G401.6 (cell line): ENCODE results near the gene GCNT1.
"Not testable (repeated sequence)": the region's sequence is repeated elsewhere in the genome, so short reads cannot be mapped to it uniquely, and the experiment has no call there.

ENCODE experiments used
- FAIRE-seq: peaks from 2 replicates; lab custom pipeline; 2012; peaks lifted over from hg19 to GRCh38; lab: Jason Lieb, UNC

The GCNT1 gene

DNA sequence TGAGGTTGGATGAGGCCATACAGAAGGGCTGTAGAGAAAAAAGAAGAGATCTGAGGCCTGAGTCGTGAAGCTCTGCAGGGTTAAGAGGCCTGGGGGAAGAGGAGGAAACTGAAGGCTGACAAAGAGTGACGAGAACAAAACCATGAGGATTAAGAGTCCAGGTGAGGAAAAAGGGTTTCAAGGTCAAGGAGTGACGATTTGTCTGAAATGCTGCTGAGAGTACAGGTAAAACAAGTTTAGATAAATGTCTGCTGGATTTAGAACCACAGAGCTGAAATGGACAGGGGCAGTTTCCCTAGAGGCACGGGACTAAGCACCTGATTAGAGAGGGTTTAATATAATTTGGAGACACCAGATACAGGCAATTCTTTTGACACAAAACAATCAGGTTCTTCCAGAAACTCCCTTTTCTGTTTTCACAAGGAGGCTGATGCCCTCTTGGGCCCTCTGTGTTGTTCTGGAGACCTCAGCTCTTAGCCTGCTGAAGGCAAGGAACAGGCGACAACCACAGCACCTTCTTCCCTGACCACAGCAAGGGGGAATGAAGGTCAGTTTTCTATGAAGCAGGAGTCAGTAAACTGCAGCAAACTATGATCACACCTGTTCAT, 14.6 kb upstream of the GCNT1 start:
- FAIRE-seq = no peak

DNA sequence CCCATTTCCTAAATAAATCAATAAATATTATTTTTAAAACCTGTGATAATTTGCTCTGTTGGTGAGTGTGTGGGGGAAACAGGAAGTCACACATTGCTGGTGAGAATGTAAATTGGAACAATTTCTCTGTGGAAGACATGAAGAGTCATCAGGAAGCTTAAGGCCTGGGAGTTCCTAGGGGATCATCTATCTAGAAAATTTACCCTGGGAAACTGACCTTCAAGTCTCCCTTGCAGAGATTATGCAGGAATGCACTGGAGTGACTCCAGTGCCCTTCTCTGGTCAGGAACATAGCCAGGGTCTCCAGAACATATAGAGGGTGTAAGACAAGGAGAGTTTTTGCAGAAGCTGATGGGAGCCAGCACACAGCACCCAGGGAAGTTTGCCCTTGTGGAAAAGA, 13.0 kb upstream of the GCNT1 start:
- no peak for FAIRE-seq

DNA sequence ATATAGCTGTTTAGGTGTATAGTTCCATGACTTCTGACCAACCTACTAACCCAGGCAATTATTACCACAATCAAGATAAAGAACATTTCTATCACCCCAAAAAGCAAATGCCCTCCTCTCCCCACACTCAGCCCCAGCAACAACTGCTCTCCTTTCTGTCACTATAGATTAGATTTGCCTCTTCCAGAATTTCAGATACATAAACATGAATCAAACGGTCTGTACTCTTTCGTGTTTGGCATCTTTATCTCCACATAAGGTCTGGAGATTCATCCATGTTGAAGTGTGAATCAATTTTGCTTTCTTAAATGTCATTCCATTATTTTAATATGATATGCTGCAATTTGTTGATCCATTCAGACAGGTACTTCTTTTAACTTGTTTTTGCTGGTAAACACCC, 10.5 kb upstream of the GCNT1 start:
- no peak for FAIRE-seq

DNA sequence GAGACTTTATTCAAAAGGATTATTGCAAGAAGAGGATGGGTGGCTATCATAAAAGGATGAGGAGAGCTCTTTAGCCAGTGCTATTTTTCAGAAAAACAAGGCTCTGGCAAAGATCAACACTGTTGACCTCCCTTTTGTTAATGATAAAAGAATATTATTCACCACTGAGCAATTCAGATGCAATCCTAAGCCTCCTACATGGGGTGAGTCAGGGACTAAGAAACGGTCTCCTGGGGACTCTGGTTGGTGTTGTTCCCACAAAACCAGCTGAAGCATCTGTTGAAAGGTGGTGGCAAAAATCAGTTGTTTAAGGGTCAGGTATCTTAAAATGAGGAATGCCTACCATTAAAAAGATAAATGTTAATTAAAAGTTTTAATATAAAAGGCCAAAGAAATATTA, 7.7 kb upstream of the GCNT1 start:
- no peak for FAIRE-seq

DNA sequence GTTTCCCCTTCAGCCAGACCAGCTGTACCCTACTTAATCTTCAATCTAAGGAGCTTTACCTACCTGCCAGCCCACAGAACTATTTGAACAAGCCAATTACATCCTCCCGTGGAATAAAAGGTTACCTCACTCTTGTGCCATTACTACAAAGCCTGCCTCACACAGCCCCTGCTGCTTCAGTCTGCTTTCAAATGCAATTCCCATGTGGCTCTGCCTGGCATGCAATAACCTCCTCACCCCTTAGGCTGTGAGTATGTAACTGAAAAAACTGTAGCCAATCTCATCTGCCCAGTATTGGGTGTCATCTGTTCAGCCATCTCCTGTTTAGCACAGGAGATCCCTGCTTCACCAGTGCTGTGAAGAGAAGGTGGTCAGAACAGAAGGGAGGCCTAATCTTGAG, 6.1 kb upstream of the GCNT1 start:
- no peak for FAIRE-seq

DNA sequence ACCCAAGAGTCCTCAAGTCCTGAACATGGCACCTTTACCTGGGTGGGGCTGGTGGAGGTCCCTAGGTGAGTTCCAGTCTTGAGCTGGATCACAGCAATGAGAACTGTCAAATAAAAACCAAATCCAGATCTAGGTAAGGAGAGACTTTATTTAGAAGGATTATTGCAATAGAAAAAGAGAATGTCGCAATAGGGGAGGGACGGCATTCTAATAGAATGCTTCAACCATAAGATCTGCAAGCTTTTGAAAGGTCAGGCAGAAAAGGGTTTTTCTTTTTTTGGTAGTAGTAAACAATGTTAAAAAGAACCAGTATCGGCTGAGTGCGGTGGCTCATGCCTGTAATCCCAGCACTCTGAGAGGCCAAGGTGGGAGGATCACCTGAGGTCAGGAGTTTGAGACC, 5.2 kb upstream of the GCNT1 start:
- FAIRE-seq = no peak

DNA sequence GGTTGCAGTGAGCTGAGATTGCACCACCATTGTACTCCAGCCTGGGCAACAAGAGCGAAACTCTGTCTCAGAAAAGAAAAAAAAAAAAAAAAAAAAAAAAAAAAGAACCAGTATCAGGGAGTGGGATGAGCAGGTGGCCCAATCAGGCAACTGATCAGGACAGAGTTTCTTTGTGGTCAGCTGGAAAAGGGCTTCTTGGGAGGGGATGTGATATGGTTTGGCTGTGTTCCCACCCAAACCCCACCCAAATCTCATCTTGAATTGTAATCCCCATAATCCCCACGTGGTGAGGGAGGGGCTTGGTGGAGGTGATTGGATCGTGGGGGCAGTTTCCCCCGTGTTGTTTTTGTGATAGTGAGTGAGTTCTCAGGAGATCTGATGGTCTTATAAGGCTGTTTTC, 4.7 kb upstream of the GCNT1 start:
- FAIRE-seq = no peak

DNA sequence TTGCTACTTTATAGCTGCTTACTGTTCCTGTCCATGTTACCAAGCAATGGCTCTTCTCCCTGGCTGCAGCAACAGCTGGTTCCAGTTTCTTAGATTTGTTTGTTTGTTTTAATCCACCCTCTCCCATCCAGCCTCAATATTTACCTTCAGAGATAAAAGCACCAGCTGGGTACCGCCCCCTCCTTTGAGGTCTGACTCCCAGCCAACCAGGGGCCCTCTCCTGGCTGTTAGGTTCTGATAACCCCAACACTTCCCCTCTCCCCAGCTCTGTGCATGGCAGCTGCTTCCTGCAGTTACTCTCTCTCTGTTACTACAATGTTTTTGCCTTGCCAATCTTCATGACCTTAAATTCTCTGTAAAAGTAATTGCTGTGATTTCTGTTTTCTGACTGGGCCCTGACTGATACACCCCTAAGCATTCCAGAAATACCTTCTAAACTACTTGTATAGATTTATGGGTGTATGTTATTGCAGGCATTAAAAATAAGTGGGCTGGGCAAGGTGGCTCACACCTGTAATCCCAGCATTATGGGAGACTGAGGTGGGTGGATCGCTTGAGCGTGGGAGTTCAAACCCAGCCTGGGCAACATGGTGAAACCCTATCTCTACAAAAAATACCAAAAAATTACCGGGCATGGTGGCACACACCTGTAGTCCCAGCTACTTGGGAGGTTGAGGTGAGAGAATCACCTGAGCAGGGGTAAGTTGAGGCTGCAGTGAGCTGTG, 2.6 kb upstream of the GCNT1 start:
- no peak for FAIRE-seq

DNA sequence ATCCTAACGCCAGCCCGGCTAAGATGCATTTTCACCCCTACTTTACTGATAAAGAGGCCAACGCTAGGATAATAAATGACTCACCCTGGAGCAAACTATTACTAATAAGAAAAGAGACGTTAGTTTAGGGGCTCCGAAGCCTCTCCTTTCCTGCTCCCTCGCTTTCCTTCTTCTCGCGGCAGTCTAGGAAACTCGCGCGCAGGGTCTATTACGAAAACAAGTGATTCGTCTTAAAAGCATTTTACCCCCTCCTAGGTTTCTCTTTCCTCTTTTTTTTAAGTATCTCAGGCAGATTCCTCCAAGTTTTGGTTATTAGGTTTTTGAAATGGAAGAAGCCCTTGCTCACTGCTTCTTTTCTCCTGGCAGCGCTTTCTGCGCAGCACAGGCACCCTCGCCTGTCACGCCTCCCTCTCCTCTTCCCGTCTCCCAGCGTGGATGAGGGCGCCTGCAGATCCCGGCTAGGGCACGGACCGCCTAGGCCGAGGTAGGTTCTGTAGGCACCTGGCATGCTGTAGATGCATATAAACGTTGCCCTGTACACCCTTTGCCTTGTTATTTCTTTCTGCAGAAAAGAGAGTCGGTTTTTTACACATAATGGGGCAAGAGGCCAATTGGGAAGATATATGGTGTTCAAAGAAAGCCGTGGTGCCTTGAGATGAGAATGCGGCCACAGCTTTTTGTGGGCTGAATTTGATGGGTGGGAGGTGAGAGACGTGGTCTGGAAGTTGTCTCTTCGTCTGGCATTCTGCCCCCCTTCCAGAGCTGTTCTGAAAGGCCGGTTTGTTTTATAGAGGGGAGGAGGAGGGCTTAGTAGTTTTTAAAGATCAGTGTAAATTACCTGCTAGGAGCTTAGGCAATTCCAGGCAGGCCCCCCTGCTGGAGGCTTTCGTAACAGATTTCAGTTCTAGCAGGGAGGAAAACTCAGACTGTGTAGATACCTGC, 983 bp downstream of the GCNT1 start:
- no peak for FAIRE-seq

DNA sequence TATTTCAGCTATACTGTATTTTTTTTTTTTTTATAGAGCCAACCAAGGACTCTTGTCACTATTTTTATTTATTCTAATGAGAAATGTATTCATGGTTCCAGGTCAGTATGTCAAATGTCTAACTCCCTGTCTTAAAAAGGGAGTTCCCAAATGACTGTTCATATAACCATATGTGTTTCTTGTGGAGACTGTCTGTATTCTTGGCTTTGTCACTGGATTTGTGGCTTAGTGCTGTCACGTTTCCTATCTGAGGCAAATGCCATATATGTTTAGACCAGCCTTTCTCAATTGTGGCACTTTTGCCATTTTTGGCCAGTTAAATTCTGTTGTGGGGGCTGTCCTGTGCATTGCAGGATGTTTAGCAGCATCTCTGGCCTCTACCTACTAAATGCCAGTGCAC, 3.1 kb downstream of the GCNT1 start:
- no peak for FAIRE-seq

DNA sequence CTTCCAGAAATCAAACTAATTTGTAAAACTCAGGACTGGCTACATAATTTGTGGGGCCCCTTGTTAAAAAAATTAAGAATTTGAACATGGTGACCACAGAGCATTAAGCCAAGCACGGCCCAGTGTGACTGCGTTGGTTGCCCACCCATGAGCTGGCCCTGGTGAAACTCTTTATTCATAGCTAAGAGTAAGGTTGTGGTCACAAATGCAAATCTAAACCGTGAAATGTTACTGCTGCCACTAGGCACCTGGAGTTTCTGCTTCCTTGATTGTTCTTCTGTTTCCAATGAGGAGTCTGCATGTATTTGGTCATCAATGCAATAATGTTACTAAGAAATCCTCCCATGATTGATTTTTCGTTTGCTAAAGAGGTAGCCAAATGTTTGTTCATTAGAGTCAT, 4.2 kb downstream of the GCNT1 start:
- FAIRE-seq = no peak

DNA sequence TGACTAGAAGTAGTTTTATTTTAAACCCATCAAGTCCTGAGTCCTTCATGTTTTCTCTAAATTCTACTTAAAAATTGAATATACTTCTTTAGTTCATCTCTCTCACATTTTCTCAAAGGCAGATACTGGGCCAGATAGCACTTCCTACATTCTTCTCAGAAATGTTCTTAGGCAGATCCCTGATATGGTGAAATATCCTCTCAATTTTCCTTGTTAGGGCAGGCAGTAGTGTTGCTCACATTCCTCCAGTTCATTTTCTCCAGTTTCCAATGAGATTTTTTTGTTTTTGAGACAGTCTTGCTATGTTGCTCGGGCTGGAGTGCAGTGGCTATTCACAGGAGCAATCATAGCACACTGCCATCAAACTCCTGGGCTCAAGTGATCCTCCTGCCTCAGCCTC, 5.7 kb downstream of the GCNT1 start:
- FAIRE-seq = no peak

DNA sequence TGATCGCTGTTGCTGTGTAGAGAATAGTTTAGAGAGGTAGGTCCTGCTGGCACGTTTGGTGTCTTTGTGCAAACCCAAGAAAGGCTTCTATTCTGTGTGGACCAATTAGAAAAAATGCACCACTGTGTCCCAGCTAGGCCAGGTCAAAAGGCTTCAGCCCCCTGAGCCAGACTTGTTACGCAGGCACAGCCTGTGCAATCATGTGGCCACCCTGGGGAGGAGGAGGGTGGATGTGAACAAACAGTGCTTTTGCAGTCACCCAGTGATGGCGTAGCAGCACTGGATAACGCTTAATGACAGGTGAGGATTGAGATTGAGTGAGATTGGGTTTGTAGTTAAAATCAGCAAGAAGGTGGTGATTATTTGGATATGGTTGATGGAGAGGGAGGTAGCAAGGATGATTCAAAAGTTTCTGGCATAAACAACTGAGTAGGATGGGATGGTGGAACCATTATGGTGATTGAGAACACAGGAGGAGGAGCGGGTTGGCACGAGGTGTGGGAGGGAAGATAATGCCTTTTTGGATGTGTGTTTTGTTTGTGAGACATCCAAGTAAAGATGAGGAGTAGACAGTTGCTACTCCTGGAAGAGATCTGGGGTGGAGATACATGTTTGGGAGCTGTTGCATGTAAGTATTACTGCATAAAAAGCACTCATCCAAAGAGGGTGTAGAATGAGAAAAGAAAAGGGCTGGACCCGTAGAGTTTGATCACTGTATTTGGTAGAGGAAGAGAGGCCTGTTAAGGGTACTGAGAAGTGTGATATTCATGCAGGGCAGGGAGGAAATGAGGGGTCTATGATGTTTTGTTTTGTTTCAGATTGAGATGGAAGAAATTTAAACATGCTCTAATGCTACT, 6.7 kb downstream of the GCNT1 start:
- no peak for FAIRE-seq

DNA sequence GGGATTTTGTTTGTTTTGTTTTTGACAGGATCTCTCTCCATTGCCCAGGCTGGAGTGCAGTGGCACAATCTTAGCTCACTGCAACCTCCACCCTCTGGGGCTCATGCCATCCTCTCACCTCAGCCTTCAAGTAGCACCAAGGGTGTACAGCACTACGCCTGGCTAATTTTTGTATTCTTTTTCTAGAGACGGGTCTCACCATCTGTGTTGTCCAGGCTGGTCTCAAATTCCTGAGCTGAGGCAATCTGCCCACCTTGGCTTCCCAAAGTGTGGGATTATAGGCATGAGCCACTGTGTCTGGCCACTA, 7.3 kb downstream of the GCNT1 start:
- no peak for FAIRE-seq

DNA sequence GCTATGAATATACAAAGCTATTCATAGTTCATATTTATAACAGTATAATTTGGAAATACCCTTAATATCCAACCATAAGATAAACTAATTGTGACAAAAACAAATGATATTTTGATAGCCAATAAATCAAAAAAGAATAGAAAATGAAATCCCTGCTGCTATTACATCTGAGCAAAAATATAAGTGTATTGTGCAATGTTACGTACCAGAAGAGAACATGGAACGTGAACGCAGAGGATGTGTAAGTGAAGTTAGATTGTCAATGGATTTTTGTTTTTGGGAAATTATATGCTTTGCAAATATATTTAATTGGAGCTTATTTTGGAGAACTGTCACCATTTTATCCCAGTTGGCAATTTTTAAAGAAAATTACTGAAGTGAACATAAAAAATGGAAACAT, 15.4 kb downstream of the GCNT1 start:
- no peak for FAIRE-seq

DNA sequence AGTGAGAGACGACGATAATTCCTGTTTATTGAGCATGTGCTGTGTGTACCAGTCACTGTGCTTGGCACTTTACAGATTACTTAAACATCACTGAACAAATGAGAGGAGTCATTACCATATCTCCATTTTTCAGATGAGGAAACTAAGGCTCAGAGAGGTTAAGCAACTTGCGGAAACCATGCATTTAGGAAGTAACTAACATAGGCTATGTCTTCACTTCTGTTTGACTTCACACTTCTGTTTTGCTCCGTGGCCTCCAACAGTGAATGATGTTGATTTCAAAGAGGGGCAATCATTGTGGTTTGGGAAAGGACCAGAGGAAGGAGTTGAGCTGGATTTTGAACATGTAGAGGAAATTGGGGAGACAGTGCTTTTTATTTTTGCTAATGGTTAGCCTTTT, 16.7 kb downstream of the GCNT1 start:
- no peak for FAIRE-seq

DNA sequence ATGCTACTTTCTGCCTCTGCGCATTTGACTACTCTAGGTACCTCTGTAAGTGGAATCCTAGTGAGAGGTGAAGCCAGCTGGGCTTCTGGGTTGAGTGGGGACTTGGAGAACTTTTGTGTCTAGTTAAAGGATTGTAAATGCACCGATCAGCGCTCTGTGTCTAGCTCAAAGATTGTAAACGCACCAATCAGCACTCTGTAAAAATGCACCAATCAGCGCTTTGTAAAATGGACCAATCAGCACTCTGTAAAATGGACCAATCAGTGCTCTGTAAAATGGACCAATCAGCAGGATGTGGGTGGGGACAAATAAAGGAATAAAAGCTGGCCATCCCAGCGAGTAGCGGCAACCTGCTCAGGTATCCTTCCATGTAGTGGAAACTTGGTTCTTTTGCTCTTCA, 18.8 kb downstream of the GCNT1 start:
- FAIRE-seq = not testable (repeated sequence)

DNA sequence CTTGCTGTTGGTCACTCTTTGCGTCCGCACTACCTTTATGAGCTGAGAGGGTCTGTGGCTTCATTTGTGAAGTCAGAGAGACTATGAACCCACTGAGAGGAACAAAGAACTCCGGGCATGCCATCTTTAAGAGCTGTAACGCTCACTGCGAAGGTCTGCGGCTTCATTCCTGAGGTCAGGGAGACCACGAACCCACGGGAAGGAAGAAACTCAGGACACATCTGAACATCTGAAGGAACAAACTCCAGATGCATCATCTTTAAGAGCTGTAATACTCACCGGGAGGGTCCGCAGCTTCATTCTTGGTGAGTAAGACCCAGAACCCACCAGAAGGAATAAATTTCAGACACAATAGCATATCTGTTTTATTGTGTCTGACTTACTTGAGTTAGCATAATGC, 19.2 kb downstream of the GCNT1 start:
- FAIRE-seq = no peak

DNA sequence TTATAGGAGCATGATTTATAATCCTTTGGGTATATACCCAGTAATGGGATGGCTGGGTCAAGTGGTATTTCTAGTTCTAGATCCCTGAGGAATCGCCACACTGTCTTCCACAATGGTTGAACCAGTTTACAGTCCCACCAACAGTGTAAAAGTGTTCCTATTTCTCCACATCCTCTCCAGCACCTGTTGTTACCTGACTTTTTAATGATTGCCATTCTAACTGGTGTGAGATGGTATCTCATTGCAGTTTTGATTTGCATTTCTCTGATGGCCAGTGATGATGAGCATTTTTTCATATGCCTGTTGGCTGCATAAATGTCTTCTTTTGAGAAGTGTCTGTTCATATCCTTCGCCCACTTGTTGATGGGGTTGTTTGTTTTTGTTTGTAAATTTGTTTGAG, 20.4 kb downstream of the GCNT1 start:
- not testable (repeated sequence) for FAIRE-seq

DNA sequence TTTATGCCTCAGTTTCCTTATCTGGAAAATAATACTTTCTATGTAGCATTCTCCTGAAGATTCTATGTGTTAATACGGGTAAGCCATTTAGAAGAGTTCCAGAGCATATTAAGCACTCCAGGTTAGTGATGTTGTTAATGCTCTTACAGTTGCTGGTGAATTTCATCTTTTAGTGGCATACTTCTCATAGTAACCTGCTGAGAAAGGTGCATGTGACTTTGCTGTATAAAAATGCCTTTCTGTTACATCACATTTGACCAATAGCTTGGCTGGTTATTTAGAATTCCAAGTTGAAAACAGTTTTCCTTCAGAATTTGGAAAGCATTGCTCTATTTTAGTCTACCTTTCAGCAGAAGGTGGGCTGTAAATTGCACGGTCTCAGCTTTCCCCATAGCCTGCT, 27.2 kb downstream of the GCNT1 start:
- no peak for FAIRE-seq

DNA sequence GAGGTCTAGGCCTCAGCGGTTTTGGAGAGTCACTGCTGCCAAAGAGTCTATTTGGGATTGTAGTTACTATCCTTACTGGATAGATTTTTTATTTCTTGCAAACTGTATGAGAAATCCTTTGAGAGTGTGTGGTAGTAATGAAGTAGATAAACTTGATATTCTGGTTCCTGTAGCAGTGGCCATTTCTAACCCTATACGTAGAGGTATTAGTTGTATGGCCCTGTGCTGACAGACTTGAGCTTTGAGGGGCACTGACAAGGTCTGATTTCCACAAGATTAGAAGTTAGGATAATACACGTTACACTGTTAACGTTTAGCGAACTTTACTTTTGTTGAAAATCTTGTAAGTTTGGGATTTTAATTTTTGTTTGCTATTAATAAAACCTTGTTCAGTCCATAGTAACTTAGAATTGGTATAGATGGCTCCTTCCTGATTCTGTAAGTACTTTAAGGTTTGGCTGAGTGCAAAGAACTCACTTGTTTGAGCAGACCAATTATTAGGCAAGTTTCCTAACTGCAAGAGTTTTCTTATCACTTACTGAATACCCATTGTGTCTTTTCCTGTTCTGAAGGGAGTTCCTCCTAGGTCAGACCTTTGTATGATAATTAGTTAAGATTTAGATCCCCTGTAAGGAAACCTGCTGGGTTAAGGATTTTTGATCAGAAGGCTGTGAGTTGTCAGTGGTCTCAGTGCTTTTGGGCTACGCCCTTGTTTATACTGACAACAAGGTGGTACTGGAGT, 31.4 kb downstream of the GCNT1 start:
- FAIRE-seq = no peak

DNA sequence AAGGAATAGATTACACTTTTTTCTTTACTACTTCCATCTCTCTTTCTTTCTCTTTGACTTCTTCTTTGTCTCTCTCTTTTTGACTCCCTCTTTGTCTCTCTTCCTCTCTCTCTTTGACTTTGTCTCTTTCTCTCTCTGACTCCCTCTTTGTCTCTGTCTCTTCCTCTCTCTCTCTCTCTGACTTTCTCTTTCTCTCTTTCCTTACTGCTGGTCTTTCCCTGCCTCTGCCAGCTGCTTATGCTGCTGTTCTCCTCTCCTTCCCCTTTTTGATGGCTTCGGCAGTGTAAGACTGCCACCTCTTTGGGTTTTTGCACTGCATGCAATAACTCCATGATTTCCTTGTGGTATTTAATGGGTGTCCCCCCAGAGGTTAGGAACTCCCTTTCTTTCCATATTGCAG, 32.1 kb downstream of the GCNT1 start:
- FAIRE-seq = not testable (repeated sequence)
